Gastrocnemius medialis (tissue), 4 donors: ENCODE measurements around the gene LPIN1.

Source experiments
- CTCF ChIP-seq, 5 experiments: fragments of 450-650 bp in 3 of 5; fragments of 200-600 bp in 2 of 5; sonication (generic) in 2 of 5; IDR thresholded peaks in 4 of 5; conservative IDR thresholded peaks in 1 of 5; 1 replicate in 4 of 5; 2 replicates in 1 of 5; pipeline ENCODE4 v1.5.1; 2016 to 2019; ENCODE audit warnings: antibody characterized with exemption in 5 of 5, mild to moderate bottlenecking in 3 of 5, moderate library complexity in 3 of 5
- POLR2A ChIP-seq, 2 donors: fragments of 450-650 bp; IDR thresholded peaks; one replicate each; pipeline ENCODE4 v1.6.1; 2017; ENCODE audit warnings: antibody characterized with exemption in 2 of 2, mild to moderate bottlenecking in 2 of 2, moderate library complexity in 2 of 2

DNA sequence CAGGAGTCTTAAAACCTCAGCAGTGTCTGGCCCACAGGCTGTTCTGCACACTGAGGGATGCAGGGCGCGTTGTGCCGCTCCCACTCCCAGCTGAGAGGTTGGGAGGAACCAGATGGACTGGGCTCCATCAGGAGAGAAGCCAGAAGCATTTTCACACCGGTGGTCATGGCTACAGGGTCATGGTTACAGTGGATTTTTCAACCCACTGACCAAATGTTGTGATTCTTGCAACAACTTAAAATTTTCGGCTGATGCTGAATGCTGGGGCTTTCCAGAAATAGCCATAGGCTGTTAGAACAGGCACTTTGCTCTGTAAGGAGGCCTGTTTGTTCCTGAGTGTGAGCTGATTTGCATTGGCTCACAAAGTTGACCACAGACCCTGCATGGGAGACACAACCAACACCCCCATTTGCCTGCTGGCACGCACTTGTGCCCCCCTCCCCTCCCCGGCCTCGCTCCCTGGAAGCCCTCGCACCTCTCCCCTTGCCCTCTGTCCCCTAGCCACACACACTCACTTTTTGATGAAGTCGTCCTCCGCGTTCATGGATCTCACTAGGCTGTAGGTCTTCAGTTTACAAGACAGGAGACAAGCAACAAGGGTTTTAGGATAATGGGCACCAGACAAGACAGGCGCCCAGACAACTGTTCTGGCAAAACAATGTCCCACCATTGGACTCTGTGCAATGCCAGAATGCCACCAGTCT is 3.4 kb downstream of the LPIN1 start:
- TF ChIP-seq POLR2A (IDR thresholded peaks at IDR 0.05) (no peak), CTCF (IDR thresholded peaks at IDR 0.05 in 4 of 5, conservative IDR thresholded peaks at IDR 0.05 in 1 of 5) (no peak)
